Measurements from ENCODE around the gene ENTPD6.

GRCh38 chr20:25270829-25271251 lies 75.3 kb downstream of the ENTPD6 start:
- TF ChIP-seq EZH2 (IDR thresholded peaks at IDR 0.05; ENCODE audit: insufficient read depth, poor library complexity, severe bottlenecking) (no peak), EZH2phosphoT487 (IDR thresholded peaks at IDR 0.05; ENCODE audit: insufficient read depth, low read depth) (no peak)
